Suprapubic skin (tissue), 4 donors: ENCODE measurements around the gene PEX10. TPM values are rescaled to one million over a fixed set of nuclear protein-coding genes. Genes with fewer than 3 reads are reported as not detected.

Source experiments
- DNase-seq, 2 donors: peaks; one replicate each; pipeline ENCODE4 v3.0.0-alpha.2; 2019; ENCODE audit warnings: low spot score in 2 of 2
- H3K27ac ChIP-seq: fragments of 200-600 bp; sonication (generic); one replicate; pipeline ENCODE4 v1.5.1; 2019
- H3K27me3 ChIP-seq: fragments of 200-600 bp; sonication (generic); one replicate; pipeline ENCODE4 v1.5.1; 2019
- H3K36me3 ChIP-seq: fragments of 200-600 bp; sonication (generic); one replicate; pipeline ENCODE4 v1.5.1; 2019
- H3K4me1 ChIP-seq: fragments of 200-600 bp; sonication (generic); one replicate; pipeline ENCODE4 v1.5.1; 2019
- H3K4me3 ChIP-seq: fragments of 200-600 bp; sonication (generic); one replicate; pipeline ENCODE4 v1.5.1; 2019; ENCODE audit warnings: mild to moderate bottlenecking
- H3K9me3 ChIP-seq: fragments of 200-600 bp; sonication (generic); one replicate; pipeline ENCODE4 v1.5.1; 2019
- CTCF ChIP-seq, 2 donors: fragments of 200-600 bp in 1 of 2; fragments of 450-650 bp in 1 of 2; sonication (generic) in 1 of 2; IDR thresholded peaks; one replicate each; pipeline ENCODE4 v1.5.1; 2016 to 2019; ENCODE audit warnings: antibody characterized with exemption in 2 of 2, mild to moderate bottlenecking in 1 of 2, moderate library complexity in 1 of 2
- EP300 ChIP-seq: sonication (generic); formaldehyde crosslinking; IDR thresholded peaks from one replicate; pipeline ENCODE4 v1.6.1; 2017; ENCODE audit warnings: antibody characterized with exemption
- POLR2A ChIP-seq, 2 donors: fragments of 450-650 bp; IDR thresholded peaks; one replicate each; pipeline ENCODE4 v1.6.1; 2017; ENCODE audit warnings: antibody characterized with exemption in 2 of 2, mild to moderate bottlenecking in 2 of 2, moderate library complexity in 2 of 2
- POLR2AphosphoS5 ChIP-seq, 3 donors: sonication (generic); formaldehyde crosslinking; IDR thresholded peaks; one replicate each; pipeline ENCODE4 v1.6.1; 2017; ENCODE audit warnings: antibody characterized with exemption in 3 of 3
- WGBS: methylation state at CpG from one replicate; pipeline ENCODE4 v1.1.5; 2018; 5-methylcytosine and 5-hydroxymethylcytosine counted together
- total RNA-seq, 4 donors: library from RNA; depleted of rRNA; stranded (reverse); fragments of >200 nt; gene quantifications; one replicate each; pipeline ENCODE4 v1.1.0, GENCODE V29; 2016

The PEX10 gene
- total RNA-seq, 4 donors from 2014 or later, result 16.2 to 39.2 (median 27.3) TPM

DNA sequence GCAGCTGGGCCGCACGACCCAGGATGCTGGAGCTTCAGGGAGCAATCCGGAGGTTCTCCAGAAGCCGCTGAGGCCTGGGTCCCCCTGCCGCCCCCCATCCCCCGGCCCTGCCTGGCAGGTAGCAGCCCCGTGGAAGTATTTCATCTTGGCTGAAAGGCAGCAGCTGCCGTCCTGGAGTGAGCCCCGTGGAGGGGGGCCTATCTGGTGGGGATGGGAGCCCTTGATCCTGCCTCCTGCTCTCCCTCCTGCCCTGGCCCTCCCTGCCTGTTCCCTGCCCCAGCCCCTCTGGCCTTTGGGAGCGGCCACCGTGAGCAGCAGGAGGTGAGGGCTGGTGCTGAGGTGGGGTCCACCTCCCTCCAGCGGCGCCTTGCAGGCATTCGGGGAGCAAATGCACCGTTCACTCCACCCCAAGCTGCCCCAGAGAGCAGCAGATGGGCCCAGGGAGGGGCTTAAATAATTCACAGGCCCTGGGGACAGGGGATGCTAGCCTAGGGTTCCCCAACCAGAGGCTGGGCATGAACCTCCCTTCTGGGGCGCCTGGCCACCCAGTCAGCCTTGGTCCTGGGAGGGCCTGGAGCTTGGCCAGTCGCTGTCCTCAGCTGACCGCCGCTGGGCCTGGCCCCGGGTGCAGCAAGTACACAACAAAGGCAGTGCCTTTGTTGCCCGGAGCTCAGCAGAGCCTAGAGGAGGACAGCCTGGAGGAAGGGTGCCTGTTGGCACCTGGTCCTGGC lies 40.0 kb upstream of the PEX10 start:
- TF ChIP-seq EP300 (no peak), CTCF (IDR thresholded peaks at IDR 0.05) (no peak), POLR2A (IDR thresholded peaks at IDR 0.05) (no peak), POLR2AphosphoS5 (IDR thresholded peaks at IDR 0.05) (no peak)
- Histone ChIP-seq H3K27ac (no peak overlapping the region), H3K4me3 (no peak overlapping the region), H3K36me3 (no peaks in the 10 kb centered on the region), H3K27me3 (peaks cover 63% of the 10 kb centered on the region), H3K9me3 (no peaks in the 10 kb centered on the region), H3K4me1 (peaks cover 21% of the 10 kb centered on the region)
- DNase-seq, result no peak
- WGBS, result 84% methylated on average over 5 of the region's 21 CpGs

DNA sequence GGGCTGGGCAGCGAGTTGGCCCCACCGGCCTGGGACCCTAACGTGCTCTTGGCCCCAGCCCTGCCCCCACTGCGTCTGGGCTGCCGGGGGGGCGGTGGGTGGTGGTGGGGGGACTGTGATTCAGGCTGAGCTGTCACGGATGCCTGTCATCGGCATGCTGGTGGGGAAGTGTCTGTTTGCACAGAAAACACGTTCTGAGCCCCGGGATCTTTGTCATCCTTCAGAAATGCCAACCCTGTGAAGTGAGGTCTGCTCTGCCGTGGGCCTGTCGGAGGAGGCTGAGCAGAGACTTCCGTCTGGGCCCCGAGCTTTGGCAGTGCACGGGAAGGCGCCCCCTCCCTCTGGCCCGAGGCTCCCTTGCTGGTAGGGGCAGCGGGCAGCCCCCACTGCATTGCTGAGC lies 39.4 kb upstream of the PEX10 start:
- H3K27ac ChIP-seq, result no peak overlapping the region
- H3K4me1 ChIP-seq, result peaks cover 21% of the 10 kb centered on the region
- 56% methylated on average over 10 of the region's 18 CpGs for WGBS
- peaks cover 65% of the 10 kb centered on the region for H3K27me3 ChIP-seq
- no peaks in the 10 kb centered on the region for H3K36me3 ChIP-seq
- H3K9me3 ChIP-seq, result no peaks in the 10 kb centered on the region
- DNase-seq, result no peak
- H3K4me3 ChIP-seq, result no peak overlapping the region
- TF ChIP-seq POLR2A (IDR thresholded peaks at IDR 0.05), result no peak
- no peak for TF ChIP-seq POLR2AphosphoS5 (IDR thresholded peaks at IDR 0.05)
- no peak for TF ChIP-seq EP300
- no peak for TF ChIP-seq CTCF (IDR thresholded peaks at IDR 0.05)

- H3K9me3 ChIP-seq, result no peaks in the 10 kb centered on the region
- H3K4me1 ChIP-seq, result peaks cover 10% of the 10 kb centered on the region
- no peak for DNase-seq
- H3K4me3 ChIP-seq, result no peak overlapping the region
- no peaks in the 10 kb centered on the region for H3K36me3 ChIP-seq
- WGBS, result 61% methylated on average over 14 of the region's 23 CpGs
- peaks cover 72% of the 10 kb centered on the region for H3K27me3 ChIP-seq
- no peak overlapping the region for H3K27ac ChIP-seq
- TF ChIP-seq POLR2A (IDR thresholded peaks at IDR 0.05) (no peak), CTCF (IDR thresholded peaks at IDR 0.05) (no peak), POLR2AphosphoS5 (IDR thresholded peaks at IDR 0.05) (no peak), EP300 (no peak)
These were observed 37.5 kb upstream of the PEX10 start for GRCh38 chr1:2449636-2450454.

DNA sequence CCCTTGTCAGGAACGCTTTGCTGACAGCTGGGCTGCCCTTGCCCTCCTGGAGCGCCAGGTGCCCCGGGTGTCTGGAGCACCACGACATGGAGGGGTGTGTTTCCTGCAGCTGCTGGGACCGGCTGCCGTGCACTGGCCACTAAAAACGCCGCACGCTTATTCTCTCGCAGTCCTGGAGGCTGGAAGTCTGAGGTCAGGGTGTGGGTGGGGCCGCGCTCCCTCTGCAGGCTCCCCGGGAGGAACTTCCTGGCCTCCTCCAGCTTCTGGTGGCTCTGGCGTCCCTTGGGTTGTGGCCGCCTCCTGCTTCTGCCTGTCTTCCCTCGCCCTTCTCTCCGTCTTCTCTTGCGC lies 35.7 kb upstream of the PEX10 start:
- WGBS, result 67% methylated on average over 8 of the region's 18 CpGs
- no peak for DNase-seq
- Histone ChIP-seq H3K4me3 (no peak overlapping the region), H3K4me1 (peaks cover 17% of the 10 kb centered on the region), H3K9me3 (no peaks in the 10 kb centered on the region), H3K27ac (no peak overlapping the region), H3K27me3 (peaks cover 72% of the 10 kb centered on the region), H3K36me3 (no peaks in the 10 kb centered on the region)
- no peak for TF ChIP-seq POLR2A (IDR thresholded peaks at IDR 0.05)
- no peak for TF ChIP-seq POLR2AphosphoS5 (IDR thresholded peaks at IDR 0.05)
- no peak for TF ChIP-seq CTCF (IDR thresholded peaks at IDR 0.05)
- TF ChIP-seq EP300, result no peak
